Activated T-cell treated with anti-CD3 and anti-CD28 coated beads for 1 hour (primary cell): Measurements from ENCODE around the gene COBL.

Experiments used
- DNase-seq: peaks from one replicate; pipeline ENCODE4 v3.0.0-alpha.2; 2020; ENCODE audit warnings: low read depth

Gene COBL

DNA sequence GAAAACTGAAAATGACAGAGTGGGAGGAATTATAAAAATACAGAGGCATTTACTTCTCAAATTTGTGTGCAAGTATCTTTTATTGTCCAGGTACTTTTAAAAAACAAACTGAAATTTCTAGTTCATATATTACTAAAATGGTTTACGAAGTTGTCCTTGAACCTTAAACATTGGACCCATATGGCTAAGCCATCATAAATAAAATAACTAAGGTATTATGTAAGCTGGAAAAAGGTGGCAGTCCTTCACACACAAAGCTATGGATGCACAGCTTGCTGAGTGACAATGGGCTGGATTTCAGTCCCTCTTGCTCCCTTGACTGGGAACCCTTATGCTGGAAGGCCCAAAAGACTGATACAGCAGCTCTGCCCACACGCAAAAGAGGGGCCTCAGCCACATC, 66.1 kb downstream of the COBL start:
- DNase-seq: no peak

DNA sequence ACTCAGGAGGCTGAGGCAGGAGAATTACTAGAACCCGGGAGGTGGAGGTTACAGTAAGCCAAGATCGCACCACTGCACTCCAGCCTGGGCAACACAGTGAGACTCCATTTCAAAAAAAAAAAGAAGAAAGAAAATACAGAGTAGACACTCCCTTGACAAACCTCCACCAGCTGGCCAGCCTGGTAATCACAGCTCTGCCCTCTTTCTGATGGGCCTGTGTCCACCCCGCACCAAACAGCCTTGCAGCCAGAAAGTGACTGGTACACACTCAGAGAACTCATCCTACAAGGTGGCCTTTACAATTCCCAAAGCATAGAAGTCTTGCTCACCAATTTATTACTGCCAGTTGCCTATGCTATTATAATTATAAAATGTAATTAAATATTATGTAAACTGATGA, 66.6 kb downstream of the COBL start:
- DNase-seq: no peak

DNA sequence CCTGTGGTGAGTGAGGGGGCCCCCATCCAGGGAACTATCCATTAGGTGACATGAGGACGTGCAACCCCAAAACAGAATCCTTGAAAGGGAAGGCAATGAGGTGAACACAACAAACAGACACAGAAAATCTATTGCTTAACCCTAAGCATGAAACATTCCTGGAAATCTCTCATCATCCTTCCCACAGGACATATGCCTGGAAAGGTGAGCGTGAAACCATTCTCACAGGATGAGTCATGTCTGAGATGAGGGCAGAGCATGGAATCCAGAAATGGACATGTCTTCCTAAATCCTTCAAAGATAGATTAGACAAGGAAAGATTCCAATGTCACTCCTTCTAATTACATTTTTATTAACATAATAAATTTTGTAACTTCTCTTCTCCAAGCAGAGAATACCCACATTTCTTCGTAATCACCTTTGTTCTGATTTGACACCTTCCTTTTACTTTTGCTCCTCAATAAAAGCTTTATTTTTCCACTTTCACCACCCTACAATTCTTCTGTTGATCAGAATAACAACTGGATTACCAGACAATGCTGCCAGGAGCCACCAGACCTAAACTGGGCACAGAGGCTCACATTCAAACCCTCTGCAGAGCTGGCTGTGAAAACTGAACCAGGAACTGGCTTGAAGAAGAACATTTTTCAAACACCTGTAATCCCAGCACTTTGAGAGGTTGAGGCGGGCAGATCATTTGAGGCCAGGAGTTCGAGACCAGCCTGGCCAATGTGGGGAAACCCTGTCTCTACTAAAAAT, 67.2 kb downstream of the COBL start:
- DNase-seq: no peak

DNA sequence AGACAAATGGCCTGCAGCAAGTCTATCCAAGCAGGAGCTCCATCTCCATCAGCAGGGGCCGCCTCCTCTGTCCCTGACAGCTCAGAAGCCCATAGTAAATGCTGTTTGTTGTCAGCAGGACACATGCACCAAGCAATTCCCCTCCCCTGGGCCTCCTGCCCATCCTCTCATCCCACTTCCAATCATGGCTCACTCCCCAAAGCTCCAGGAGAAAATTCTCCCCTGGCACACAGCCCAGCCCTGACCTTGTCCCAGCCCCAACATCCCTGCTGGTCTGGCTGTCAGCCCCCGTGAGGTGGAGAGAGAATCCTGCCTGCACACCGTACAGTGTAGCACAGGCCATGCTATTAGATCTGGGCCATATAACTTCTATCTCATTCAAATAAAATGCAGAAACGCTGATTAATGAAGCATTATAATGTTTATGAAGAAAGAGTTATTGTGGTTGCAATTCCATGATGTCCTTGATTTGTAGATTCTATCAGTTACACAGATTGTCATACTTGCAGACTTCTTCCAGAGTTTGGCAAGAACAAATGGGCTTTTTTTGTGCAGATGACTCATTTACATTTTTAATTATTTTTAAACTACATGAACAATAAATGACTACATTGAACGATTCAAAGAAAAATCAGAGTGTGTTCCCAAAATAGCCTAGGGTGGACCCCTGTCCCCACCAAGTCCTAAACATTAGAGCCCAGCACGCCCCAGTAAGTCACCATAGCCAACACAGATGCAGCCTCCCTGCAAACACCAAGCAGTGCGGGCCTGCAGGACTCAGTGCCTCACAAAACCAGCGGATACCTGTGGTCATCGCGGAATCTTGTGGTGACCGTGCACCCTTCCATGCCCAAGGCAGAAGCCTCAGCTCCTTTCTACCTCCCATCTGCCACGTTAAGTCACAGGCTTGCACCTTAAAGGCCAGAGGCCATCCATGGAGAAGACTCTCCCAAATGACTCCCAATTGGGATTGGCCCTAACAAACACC, 70.1 kb downstream of the COBL start:
- DNase-seq: no peak

DNA sequence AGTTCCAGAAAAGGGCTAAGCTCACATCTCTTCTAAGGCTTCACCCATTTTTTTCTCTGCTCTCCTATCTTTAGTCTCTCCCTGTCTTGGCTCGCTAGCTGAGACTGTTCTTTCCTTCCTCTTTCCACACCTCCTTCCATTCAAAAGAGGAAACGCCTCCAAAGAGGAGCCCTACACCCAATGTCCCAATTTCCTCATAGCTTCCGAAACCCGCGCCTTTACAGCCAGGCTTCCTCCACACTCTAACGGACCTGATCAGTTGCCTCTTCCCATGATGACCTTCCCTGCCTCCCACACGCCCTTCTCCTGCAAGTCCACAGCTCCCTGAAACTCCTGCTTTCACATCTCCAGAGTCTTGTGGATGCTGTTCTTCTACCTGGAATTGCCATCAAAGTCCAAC, 71.7 kb downstream of the COBL start:
- DNase-seq: no peak

DNA sequence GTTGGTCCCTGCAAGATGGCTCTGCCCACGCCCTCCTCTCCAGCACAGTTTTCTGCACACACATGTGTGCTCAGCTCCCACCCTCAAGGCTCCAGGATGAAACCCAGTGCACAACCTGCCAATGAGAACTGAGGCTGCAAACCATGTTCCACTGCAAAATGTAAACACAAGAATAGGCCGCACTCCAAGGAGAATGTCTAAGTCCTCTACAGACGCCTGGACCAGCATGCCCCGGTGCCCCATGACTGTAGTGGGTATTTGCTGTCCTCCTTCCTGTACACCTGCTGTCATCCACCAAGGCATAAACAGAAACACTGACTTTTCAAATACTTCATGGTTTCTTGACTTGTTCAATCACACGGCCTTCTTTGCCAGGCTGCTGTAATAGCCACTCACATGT, 72.6 kb downstream of the COBL start:
- DNase-seq: no peak

DNA sequence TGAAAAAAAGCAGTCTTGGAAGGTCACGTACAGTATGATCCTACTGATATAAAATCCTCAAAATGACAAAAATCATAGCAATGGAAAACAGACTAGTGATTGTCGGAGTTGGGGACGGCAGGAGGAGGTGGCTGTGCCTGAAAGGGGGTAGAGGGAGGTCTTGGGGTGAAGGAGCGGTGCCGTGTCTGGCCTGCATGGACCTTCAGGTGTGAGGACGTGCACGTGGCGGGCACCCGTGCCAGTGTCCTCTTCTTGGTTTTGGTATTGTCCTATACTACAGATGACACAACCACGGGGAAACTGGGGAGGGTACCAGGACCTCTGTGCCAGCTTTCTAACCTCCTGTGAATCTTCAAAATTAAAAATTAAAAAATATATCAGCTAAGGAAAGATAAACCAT, 73.0 kb downstream of the COBL start:
- no peak for DNase-seq

DNA sequence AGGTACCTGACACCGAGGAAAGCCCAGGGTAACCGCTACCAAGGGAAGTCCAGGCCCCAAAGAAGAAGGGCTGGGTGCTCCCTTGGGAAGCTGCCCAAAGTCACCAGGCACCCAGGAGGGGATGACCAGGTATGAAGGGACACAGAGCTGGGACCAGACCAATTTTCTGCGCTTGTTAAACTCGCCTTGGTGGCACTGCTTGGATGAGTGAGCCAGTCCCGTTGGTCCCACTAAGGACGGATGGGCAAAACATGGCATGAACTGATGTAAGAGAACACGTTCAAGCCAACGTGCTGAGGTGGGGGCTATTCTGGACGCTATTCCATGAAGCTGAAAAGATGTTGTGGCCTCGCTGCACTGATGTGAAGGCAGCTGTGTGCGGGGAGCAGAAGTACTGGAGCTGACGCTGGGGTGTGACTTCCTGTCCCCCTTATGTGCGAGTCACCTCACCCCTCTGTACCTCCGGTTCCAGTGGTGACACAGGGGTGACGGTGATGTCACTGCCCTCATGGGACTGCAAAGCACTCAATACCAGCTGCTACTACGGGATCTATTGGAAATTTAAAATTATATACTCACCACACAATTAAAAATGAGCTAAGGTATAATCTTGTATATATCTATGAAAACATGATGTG, 73.6 kb downstream of the COBL start:
- no peak for DNase-seq

DNA sequence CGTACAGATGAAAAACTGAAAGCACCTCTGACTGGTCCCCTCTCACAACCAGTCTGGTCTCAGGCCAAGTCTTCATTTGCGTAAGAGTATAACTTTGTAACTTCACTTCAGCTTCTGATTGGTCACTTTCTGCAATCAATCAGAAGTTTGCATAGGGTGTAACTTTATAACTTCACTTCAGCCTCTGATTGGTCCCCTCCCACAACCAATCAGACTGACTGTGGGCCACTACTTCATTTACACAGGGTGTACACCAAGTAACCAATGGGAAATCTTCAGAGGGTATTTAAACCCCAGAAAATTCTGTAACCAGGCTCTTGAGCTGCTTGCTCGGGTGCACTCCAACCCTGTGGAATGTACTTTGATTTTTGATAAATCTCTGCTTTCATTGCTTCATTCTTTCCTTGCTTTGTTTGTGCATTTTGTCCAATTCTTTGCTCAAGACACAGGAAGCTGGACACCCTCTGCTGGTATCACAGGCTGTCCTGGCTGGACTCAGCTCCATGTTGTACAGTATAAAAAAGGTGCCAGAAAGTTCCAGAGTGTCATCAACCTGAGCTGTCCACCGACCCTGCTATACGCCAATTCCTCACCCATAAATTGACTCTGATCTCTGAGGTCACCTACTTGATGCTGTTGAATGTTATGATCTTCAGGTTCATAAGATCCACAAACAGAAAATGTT, 74.5 kb downstream of the COBL start:
- no peak for DNase-seq

DNA sequence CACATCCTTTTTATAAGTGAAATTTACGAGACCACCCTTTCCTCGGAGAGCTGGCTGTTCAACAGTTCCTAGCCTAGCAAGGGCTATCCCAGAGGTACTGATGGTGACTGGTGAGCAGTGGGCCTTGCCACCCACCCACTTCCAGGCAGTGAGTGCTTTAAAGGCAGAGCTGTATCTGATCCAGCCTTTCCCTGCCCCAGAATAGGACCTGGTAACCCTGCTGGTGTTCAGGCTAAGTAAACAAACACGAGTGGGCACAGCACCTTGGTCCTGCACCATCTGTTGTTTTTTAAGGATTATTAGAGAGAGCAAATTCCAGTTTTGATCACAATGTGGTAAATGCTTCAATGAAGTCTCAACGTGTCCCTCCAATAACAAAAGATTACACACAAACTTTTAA, 75.7 kb downstream of the COBL start:
- no peak for DNase-seq

DNA sequence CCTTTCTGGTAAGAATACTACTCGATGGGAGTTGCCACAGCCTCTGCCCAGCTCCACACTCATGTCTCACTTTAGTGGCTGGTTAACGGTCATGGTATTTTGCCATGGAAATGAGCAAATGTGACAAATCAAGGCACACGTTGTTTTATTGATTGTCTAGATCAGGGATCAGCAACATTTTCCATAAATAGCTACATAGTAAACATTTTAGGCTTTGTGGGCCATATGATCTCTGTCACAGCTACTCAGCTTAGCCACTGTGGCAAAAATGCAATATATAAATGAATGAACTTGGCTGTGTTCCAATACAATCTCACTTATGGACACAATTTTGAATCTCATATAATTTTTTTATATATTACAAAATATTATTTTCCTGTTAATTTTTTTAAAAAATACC, 76.9 kb downstream of the COBL start:
- no peak for DNase-seq

DNA sequence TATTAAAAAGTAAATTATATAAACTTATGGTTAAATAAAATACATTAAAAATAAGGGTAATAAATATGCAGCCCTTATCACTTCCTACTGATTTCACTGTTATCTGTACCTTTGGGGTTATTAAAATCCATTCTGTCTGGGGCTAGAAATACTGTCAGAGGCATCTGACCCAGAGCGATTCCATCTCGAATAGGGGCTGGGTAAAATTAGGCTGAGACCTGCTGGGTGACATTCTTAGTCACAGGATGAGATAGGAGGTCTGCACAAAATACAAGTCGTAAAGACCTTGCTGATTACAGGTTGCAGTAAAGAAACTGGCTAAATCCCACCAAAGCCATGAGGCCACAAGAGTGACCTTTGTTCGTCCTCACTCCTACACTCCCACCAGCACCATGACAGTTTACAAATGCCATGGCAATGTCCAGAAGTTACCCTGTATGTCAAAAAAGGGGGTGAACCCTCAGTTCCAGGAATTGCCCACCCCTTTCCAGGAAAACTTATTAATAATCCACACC, 77.6 kb downstream of the COBL start:
- DNase-seq: no peak

DNA sequence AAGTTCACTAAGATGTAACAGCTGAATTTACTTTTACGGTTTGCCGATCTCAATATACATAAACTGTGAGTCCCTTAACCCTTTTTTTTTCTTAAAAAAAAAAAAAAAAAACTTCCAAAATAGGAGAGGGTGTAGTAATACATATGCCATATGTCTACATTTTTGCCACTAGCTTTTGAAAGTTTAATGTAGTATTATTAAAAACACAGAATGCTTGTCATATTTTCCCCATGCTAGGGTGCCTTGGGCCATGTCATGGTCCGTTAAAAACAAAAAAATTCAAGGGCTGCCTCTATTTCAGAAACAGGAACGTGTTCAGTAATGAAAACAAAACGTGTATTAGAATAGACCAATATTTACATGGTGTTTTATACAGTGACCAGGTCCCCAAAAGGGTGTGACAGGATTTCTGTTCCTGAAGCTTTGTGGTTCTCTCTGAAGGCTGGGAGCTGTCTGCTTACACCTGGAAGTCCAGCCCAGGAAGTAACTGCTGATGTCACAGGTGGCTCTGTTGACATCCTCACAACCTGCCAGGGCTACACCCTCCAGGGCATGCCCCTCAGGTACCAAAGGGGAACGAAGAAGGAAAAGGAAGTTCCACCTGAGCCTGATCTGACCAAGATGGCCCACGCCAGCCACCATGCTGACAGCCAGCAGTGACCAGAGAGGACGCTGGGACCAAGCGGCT, 79.0 kb downstream of the COBL start:
- no peak for DNase-seq

DNA sequence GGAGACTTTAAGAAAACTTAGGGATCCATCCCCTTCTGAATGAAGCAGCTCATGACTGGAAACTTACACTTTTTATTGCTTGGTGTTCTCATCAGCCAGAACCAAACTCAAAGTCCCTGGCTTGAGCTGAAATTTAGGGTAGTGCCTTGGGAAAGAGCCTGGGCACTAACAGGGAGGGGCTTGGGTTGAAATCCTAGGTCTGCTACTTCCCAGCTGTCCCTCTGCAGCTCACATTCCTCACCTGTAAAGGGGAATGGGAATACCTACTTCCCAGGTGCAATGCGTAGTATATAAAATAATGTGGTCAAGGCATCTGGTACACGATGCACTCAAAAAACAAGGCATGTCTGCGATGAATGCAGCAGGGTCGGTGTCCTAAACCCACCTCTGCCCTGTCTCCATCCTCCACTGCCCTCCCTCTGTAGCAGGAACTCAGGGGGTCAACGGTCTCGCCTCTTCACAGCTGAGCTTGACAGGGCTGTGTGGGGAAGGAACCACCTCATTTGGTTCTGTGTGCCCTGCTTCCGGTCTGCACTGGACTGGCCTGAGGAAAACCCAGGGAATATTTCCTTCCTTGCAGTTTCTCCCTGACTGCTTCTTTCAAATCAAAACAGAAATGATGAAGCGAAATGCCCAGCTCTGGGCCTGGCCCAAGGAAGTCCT, 80.0 kb downstream of the COBL start:
- no peak for DNase-seq

DNA sequence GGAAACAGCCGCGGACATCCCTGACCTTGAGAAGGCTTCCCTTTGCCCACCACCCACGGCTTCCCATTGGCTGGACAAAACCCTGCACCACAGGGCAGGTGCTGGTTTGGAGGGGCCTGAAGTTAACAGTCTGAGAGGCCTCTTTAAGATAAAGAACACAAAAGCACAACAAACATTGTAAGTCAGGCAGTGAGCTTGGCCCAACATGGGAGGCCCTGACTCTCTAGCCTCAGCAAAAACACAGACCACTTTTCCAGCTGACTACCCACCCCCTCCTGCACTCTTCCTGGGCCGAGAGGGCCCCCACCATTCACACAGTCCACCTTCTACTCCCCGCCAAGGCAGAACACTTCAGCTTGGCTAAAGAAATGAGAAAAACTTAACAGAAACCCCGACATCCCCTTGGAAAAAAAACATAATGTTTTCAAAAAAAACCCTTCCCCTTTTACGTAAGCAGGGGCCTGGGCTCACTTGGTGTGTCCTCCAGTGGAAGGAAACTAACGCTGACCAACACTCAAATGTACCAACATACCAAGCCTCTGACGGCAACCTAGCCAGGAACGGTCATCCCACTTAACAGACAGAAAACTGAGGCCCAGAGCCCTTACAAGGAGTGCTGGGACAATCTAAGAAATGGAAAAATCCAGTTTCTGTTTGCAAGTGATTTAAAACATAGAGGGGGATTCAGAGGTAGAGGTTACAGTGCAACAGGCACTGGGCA, 80.9 kb downstream of the COBL start:
- no peak for DNase-seq

DNA sequence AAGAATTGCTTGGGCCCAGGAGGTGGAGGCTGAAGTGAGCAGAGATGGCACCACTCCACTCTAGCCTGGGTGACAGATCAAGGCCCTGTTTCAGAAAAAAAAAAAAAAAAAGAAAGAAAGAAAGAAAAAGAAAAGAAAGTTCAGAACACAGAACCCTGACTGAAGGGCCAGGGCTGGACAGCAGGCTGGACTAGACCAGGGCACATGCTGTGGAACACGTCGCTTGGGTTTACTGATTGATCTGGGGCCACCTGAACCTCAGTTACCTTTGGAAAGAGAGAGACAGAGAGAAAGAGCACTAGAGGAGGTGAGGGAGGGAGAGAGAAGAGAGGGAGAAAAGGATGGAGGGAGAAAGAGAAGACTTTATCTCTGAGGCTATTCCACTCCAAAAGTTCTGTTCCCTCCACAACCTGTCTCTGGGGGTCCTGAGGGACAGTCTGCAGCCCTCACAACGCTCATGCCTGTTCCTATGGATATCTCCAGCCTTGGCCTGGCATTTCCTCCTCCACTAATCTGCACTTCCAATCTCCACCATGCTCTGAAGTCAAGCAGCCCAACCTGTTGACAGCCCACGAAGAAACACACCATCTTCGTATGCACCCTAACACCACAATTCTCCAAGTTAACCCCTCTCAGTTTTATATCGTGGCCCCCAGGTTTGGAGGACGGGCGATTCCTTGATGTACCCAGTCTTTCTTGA, 81.8 kb downstream of the COBL start:
- DNase-seq: no peak

DNA sequence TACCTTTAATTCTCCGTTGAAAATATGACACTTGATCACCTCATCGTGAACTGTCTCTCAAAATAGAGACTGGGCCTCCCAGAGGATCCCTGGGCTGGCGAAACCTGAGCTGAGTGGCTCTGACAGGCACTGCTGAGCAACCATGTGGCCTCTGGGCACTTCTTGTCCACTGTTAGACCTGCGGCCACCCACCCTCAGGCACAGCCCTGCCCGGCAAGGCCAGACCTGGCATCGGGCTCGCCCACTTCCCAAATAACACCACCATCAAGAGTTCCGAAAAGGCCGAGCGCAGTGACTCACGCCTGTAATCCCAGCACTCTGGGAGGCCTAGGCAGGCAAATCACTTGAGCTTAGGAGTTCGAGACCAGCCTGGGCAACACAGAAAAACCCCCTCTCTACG, 82.5 kb downstream of the COBL start:
- DNase-seq: no peak

DNA sequence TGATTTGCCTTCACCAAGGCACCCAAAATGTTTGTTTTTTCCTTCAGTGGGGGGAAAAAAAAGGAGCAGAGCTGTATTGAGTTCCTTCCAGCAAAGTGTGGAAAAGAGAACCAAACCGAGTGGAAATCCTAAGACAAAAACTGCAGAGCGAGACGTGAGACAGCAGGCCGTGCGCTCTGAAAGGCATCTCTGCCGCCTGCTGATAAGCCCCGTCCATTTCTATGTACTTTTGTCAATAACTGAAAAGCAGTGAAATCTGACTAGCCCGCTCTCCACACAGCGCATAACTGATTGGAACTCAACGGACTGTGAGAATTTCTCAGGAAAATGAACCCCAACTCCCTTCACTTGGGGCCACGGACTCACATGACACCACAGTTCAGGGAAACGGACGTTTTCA, 83.2 kb downstream of the COBL start:
- no peak for DNase-seq

DNA sequence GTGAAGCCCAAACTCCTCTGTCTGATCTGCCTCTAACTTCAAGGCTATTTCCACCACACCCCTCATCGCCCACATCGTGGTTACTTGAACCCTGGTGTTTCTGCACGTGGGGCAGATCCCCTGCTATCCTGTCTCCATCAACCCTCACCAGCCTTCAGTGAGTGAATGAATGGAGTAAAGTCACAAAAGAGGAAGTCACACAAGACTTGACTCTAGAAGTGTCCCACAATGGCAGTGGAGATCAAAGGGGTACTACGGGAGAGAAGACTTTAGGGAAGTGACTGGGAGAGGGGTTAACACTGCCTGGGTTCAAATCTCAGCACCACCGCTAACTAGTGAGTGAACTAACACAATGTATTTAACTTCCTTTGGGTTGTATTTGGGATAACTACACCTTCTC, 85.9 kb downstream of the COBL start:
- no peak for DNase-seq

DNA sequence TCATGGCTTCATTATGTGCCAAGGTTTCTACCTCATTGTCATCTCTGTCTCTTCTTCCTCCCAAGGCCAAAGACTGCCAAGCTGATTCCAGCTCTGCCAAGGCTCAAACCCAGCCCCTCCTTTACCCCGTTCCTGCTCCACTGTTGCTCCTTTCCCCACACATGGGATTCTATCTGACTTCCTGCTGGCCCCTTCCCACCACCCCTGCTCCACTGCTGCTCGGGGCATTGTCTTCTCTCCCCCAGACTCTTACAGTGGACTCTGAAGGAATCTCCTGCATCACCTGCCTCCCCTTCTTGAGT, 86.3 kb downstream of the COBL start:
- DNase-seq: no peak
